ENCODE measurements around the gene ULBP3.
"Not testable (repeated sequence)": the region's sequence is repeated elsewhere in the genome, so short reads cannot be mapped to it uniquely, and the experiment has no call there.

ULBP3 gene

DNA sequence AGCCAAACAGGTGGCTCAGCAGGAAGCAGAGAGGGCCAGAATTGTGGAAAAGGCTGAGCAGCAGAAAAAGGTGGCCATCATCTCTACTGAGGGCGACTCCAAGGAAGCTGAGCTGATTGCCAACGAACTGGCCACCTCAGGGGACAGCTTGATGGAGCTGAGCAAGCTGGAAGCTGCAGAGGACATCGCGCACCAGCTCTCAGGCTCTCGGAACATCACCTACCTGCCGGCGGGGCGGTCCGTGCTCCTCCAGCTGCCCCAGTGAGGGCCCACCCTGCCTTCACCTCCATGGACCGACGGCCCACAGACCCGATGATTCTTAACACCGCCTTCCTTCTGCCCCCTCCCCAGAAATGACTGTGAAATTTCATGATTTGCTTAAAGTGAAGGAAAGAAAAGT, 25.8 kb downstream of the ULBP3 start:
- DNase-seq (ENCODE audit: low spot score): no peak

- DNase-seq (ENCODE audit: low spot score): no peak
Measured at GRCh38 chr6:150038202-150039062, 30.5 kb downstream of the ULBP3 start.

DNA sequence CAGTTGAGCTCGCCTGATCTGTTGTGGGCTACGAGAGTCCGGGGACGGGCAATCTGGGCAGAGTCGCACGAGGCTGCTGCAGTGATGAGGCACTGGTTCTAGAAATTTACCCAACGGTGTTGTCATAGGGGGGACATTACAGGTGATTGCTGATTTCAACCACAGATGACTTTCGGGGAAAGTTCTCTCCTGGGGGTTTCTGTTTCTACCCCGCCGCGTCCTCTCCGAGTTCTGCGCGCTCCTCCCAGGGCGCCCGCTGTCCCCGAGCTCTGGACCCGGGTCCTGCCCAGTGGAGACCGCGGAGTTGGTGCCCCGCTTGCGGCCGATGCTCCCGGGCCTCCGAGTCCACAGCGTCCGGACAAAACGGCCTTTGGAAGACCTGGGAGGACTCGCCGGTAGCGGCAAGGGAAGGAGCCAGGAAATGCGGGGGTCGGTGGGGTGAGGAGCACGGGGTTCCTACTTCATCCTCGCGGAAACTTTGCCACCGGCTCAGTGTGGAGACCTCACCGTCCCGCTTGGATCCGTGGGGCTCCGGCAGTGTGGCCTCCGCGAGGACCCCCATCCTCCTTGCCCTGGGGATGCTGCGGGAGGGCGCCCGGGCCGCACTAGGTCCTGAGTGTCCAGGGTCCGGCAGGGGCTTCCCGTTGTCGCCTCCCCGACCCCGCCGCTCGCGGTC, 31.3 kb downstream of the ULBP3 start:
- DNase-seq (ENCODE audit: low spot score): no peak

- no peak for DNase-seq (ENCODE audit: low spot score)
Measured at GRCh38 chr6:150036081-150036480, 32.8 kb downstream of the ULBP3 start.

GRCh38 chr6:150033207-150033771, 35.6 kb downstream of the ULBP3 start:
- DNase-seq (ENCODE audit: low spot score): no peak

- no peak for DNase-seq (ENCODE audit: low spot score)
Measured at GRCh38 chr6:150032598-150032997, 36.3 kb downstream of the ULBP3 start.

GRCh38 chr6:150030611-150031010, 38.3 kb downstream of the ULBP3 start:
- DNase-seq (ENCODE audit: low spot score): no peak

DNA sequence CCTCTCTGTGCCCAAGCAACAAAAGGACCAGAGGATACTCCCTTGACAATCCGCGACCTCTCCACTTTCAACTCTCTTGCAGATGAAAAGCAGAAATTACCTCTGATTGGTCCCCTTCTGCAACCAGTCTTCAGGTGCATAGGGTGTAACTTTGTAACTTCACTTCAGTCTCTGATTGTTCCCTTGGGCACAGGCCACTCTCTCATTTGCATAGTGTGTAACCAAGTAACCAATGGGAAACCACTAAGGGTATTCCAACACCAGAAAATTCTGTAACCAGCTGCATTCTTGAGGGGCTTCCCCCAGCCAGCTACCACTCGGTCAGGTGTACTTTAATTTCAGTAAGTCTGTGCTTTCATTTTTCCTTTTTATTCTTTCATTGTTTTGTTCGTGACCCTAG, 39.2 kb downstream of the ULBP3 start:
- DNase-seq (ENCODE audit: low spot score): no peak

DNA sequence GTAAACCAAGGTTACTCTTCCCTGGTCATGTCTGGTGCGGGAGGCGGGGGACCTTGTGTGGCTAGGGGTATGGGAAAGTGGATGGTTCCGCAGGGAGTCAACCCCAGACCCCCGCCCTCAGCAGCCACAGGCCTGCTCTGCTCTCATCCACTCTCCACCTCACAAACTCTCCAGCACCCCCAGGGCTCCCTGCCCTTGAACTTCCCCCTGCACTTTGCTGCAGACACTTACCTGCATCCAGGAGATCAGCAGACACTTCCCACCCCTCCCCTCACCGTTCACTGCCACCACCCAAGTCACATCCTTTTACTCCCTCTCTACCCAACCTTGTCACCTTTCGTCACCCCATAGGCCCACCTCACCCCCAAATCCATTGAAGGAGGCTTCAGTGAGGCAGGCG, 39.6 kb downstream of the ULBP3 start:
- DNase-seq (ENCODE audit: low spot score): no peak

- no peak for DNase-seq (ENCODE audit: low spot score)
Measured at GRCh38 chr6:150028799-150029198, 40.1 kb downstream of the ULBP3 start.

DNA sequence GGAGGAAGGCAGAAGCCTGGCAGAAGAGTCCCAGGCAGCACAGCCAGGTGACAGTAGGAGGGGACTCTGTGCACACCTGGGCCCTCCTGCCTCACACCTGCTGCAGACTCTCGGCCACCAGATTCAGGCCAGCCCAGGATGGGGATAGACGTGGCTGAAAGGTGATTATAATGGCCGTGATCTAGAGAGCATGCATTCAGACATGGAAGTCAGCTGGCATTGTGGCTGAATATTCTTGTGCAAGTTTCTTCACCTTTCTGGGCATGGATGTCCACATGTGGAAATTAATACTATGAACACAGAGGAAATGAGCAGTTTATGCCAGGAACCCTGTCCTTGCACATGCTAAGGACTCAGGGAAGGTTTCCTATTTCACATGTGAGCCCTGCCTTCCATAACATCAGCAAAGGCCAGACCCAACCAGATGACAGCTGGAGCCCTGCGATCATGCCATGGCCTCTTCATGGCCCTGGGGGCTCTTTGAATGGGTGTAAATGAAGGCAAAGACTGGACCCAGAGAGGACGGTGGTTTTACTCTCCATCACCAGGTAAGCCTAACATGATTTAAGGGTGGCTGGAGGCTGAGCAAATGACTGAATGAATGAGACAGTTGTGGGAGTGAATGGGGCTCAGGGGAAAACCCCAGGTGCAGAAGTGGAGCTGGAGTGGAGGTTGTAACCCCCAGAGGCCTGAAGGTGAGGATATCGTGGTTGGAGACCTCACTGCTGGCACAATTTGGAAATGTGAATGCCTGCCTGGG, 40.9 kb downstream of the ULBP3 start:
- no peak for DNase-seq (ENCODE audit: low spot score)

GRCh38 chr6:150026976-150027805, 41.7 kb downstream of the ULBP3 start:
- DNase-seq (ENCODE audit: low spot score): no peak

DNA sequence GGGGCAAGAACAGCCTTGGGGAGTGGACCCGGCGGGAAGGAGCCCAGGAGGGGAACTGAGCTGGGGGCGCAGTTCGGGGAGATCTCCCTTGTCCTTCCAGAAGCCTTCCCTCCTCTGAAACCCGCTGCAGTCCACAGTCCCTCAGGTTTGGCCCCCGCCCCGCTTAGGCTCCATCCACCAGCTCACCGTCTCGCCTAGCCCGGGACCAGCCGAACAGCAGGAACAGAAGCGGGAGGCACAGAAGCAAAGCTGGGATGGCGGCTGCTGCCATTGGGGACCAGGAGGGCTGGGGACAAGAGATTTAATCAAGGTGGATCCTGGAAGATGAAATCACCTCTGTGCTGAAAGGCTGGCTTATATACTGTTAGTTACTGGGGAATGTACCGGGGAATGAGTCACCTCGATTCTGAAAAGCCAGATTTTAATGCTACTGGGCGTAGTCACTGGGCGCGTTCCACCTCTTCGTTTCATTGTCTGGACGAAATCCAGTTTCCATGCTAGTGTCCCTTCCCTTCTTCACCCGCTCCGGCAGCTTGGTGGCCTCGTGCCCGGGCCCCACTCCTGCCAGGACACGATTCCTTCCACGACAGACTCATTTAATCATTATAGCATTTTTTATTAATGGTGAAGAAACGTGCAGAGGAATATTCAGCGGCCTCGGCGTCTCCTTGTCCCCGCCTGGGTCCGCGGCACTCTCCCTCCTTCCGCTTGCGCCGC, 43.6 kb downstream of the ULBP3 start, which contains the start of gene RAET1L:
Gene RAET1L (minus strand): TSS at position 332 of the 717 bp plus-strand sequence. CDS start 61 bp downstream, at position 271.
- no peak for DNase-seq (ENCODE audit: low spot score)

GRCh38 chr6:150024646-150025155, 44.2 kb downstream of the ULBP3 start:
- DNase-seq (ENCODE audit: low spot score): no peak

GRCh38 chr6:150024021-150024420, 44.9 kb downstream of the ULBP3 start:
- DNase-seq (ENCODE audit: low spot score): not testable (repeated sequence)

- not testable (repeated sequence) for DNase-seq (ENCODE audit: low spot score)
Measured at GRCh38 chr6:150021870-150022269, 47.1 kb downstream of the ULBP3 start.

DNA sequence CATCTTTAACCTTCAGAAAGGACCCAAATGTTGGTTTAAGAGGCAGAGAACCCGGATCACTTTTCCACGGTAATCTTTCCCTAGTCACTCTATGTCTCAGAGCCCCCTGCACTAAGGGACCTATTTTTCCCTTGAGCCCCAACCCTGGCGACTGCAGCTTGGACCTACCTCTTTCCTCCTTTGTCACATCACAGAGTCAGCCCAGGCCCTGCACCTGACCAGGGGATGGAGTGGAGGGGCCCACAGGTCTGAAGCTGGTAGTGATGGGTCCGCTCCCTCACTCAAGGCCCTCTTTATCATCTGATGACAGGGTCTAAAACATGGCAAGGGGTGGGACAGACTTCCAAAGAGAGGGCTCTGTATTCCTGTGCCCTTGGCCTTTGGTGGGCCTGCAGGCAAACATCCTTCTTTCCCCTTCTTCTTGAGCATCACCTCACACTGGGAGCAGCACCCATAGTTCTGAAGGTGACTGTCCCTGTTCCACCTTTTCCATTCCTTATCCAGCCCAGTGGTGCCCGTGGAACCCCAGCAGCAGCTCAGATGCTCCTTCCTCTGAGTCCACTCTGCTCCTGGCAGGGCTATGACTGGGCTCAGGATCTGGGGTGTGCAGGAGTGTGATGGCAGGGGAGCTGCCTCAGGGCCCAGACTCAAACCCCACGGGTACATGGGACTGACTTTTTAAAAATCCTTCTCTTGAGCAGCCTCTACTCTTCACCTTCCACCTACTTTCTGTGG, 49.9 kb downstream of the ULBP3 start:
- DNase-seq (ENCODE audit: low spot score): no peak

- DNase-seq (ENCODE audit: low spot score): not testable (repeated sequence)
Measured at GRCh38 chr6:150017186-150017521, 51.8 kb downstream of the ULBP3 start.

GRCh38 chr6:150016324-150017185, 52.4 kb downstream of the ULBP3 start:
- peak; percentile 88 for DNase-seq (ENCODE audit: low spot score)

Data from globus pallidus (tissue), 1 donor.